WTC11 (cell line): ENCODE data around the gene ARHGAP18. TPM values are rescaled to one million over a fixed set of nuclear protein-coding genes. Genes with fewer than 3 reads are reported as not detected.

Experiments
- ATAC-seq: fragments of 200-7000 bp; cut with Tn5 transposase; 2 replicates; pipeline ENCODE4 v1.10.0; 2021; ENCODE audit warnings: mild to moderate bottlenecking, moderate library complexity
- CTCF ChIA-PET: fragments of 300-600 bp; sonication (Branson Sonifier 250); formaldehyde crosslinking; loops from one replicate; lab custom pipeline; 2021; ENCODE audit warnings: antibody characterized with exemption; lab: Charles Lee
- POLR2A ChIA-PET: fragments of 350-600 bp; sonication (Branson Sonifier 250); formaldehyde crosslinking; loops from one replicate; lab custom pipeline; 2021; ENCODE audit warnings: antibody characterized with exemption; lab: Charles Lee
- DNase-seq: peaks from one replicate; pipeline ENCODE4 v3.0.0; 2021; ENCODE audit warnings: low spot score
- H3K27ac Mint-ChIP-seq: 2 replicates; pipeline ENCODE4 v1.8.0; 2021; ENCODE audit warnings: mixed read lengths
- H3K27me3 Mint-ChIP-seq: 2 replicates; pipeline ENCODE4 v1.8.0; 2021; ENCODE audit warnings: low read depth, mild to moderate bottlenecking, moderate library complexity, mixed read lengths
- H3K36me3 Mint-ChIP-seq: 2 replicates; pipeline ENCODE4 v1.8.0; 2021; ENCODE audit warnings: mixed read lengths
- H3K4me1 Mint-ChIP-seq: 2 replicates; pipeline ENCODE4 v1.8.0; 2022; ENCODE audit warnings: mixed read lengths
- H3K4me3 Mint-ChIP-seq: 2 replicates; pipeline ENCODE4 v1.8.0; 2021; ENCODE audit warnings: mild to moderate bottlenecking, moderate library complexity, mixed read lengths
- H3K9me3 Mint-ChIP-seq: 2 replicates; pipeline ENCODE4 v1.8.0; 2021; ENCODE audit warnings: mixed read lengths
- CTCF ChIP-seq: fragments of 200-600 bp; IDR thresholded peaks from 2 replicates; pipeline ENCODE4 v1.8.0; 2022; ENCODE audit warnings: antibody characterized with exemption
- GRHL2 ChIP-seq: fragments of 250-450 bp; sonication (Bioruptor Pico); IDR thresholded peaks from 2 replicates; pipeline ENCODE4 v1.8.0; 2022; ENCODE audit warnings: mild to moderate bottlenecking, moderate library complexity; ENCODE audit not compliant: insufficient replicate concordance, severe bottlenecking
- NR3C1 ChIP-seq: sonication (generic); formaldehyde crosslinking; conservative IDR thresholded peaks from 2 replicates; pipeline ENCODE4 v1.8.1; 2023; ENCODE audit warnings: low read depth, mild to moderate bottlenecking, missing genetic modification reagents
- PRRX2 ChIP-seq: fragments of 250-450 bp; sonication (Bioruptor Pico); IDR thresholded peaks from 2 replicates; pipeline ENCODE4 v1.8.0; 2021; ENCODE audit warnings: mild to moderate bottlenecking
- SMAD4 ChIP-seq: sonication (generic); formaldehyde crosslinking; IDR thresholded peaks from 2 replicates; pipeline ENCODE4 v1.8.0; 2022; ENCODE audit warnings: mild to moderate bottlenecking, missing genetic modification reagents
- SP1 ChIP-seq: sonication (generic); formaldehyde crosslinking; conservative IDR thresholded peaks from 2 replicates; pipeline ENCODE4 v1.8.1; 2022; ENCODE audit warnings: missing genetic modification reagents
- STAT6 ChIP-seq: sonication (generic); formaldehyde crosslinking; conservative IDR thresholded peaks from 2 replicates; pipeline ENCODE4 v1.8.1; 2023; ENCODE audit warnings: mild to moderate bottlenecking, low read depth, missing genetic modification reagents, moderate library complexity
- TP53 ChIP-seq: sonication (generic); formaldehyde crosslinking; IDR thresholded peaks from 2 replicates; pipeline ENCODE4 v1.8.1; 2023; ENCODE audit warnings: mild to moderate bottlenecking, missing genetic modification reagents
- USF2 ChIP-seq: sonication (generic); formaldehyde crosslinking; IDR thresholded peaks from 2 replicates; pipeline ENCODE4 v1.8.1; 2023; ENCODE audit warnings: mild to moderate bottlenecking, missing genetic modification reagents, moderate library complexity
- ZNF396 ChIP-seq: fragments of 250-450 bp; sonication (Bioruptor Pico); IDR thresholded peaks from 2 replicates; pipeline ENCODE4 v1.8.0; 2021; ENCODE audit warnings: mild to moderate bottlenecking, moderate library complexity, borderline replicate concordance
- ZNF532 ChIP-seq: fragments of 250-450 bp; sonication (Bioruptor Pico); IDR thresholded peaks from 2 replicates; pipeline ENCODE4 v1.9.0; 2021; ENCODE audit warnings: mild to moderate bottlenecking, borderline replicate concordance
- ZSCAN18 ChIP-seq: fragments of 250-450 bp; sonication (Bioruptor Pico); IDR thresholded peaks from 2 replicates; pipeline ENCODE4 v2.1.2; 2022; ENCODE audit warnings: mild to moderate bottlenecking, moderate library complexity
- total RNA-seq: library from RNA; stranded (reverse); gene quantifications from 3 replicates; pipeline ENCODE4 v1.2.3, GENCODE V29; 2021
- TF ChIP-seq, protein P1 (sequence below): fragments of 250-450 bp; sonication (Bioruptor Pico); IDR thresholded peaks from 2 replicates; pipeline ENCODE4 v1.9.0; 2021; ENCODE audit warnings: moderate library complexity, mild to moderate bottlenecking, inconsistent platforms, borderline replicate concordance
- TF ChIP-seq, protein P2 (sequence below): fragments of 250-450 bp; sonication (Bioruptor Pico); IDR thresholded peaks from 2 replicates; pipeline ENCODE4 v1.9.0; 2021; ENCODE audit warnings: mild to moderate bottlenecking
- TF ChIP-seq, protein P3 (sequence below): sonication (generic); formaldehyde crosslinking; IDR thresholded peaks from 2 replicates; pipeline ENCODE4 v1.8.0; 2023; ENCODE audit warnings: missing genetic modification reagents, mild to moderate bottlenecking, borderline replicate concordance

The ARHGAP18 gene
- total RNA-seq, 1 experiment from 2014 or later = 4.6 TPM

DNA sequence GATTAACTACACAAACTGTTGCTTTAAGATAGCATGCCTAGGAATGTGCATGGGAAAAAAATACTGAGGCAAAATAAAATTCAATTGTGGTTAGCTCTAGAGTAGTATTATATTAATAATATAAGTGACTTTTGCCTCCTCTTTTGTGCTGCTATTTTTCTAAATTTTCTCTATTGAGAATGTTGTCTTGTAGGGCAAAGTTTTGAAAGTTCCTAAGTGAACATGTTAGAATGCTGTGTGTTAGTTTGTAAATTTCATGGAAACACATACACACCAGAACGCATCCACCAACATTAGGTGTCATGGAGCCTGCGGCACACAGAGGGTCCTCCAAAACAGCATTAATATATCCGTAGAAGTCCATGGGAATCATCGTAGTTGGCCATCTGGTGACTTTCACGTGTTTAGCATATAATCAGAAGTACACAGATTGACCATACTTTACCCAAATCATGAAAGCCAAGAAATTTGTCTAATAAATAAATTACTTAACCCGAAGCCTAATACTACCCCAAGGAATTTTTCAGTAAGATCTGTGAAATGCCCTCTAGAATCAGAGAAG is 25.6 kb downstream of the ARHGAP18 start:
- POLR2A ChIA-PET = no interaction called here
- CTCF ChIA-PET = no interaction called here
- ATAC-seq (no peak), DNase-seq (no peak)
- no peaks in the 10 kb centered on the region for H3K9me3 Mint-ChIP-seq
- no peak overlapping the region for H3K27ac Mint-ChIP-seq
- H3K4me3 Mint-ChIP-seq = no peak overlapping the region
- peaks cover 18% of the 10 kb centered on the region for H3K4me1 Mint-ChIP-seq
- no peaks in the 10 kb centered on the region for H3K27me3 Mint-ChIP-seq
- no peaks in the 10 kb centered on the region for H3K36me3 Mint-ChIP-seq
- TF ChIP-seq ZSCAN18 (CRISPR knock-in tag) (no peak), ZNF532 (CRISPR knock-in tag) (no peak), SP1 (CRISPR knock-in tag) (no peak), TP53 (CRISPR knock-in tag) (no peak), PRRX2 (CRISPR knock-in tag) (no peak), CTCF (no peak), ZNF396 (CRISPR knock-in tag) (no peak), GRHL2 (CRISPR knock-in tag) (no peak), USF2 (CRISPR knock-in tag) (no peak), SMAD4 (CRISPR knock-in tag) (no peak), NR3C1 (CRISPR knock-in tag) (no peak), STAT6 (CRISPR knock-in tag) (no peak)
- TF ChIP-seq, protein P1, sequence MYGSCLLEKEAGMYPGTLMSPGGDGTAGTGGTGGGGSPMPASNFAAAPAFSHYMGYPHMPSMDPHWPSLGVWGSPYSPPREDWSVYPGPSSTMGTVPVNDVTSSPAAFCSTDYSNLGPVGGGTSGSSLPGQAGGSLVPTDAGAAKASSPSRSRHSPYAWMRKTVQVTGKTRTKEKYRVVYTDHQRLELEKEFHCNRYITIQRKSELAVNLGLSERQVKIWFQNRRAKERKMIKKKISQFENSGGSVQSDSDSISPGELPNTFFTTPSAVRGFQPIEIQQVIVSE = no peak
- TF ChIP-seq, protein P2, sequence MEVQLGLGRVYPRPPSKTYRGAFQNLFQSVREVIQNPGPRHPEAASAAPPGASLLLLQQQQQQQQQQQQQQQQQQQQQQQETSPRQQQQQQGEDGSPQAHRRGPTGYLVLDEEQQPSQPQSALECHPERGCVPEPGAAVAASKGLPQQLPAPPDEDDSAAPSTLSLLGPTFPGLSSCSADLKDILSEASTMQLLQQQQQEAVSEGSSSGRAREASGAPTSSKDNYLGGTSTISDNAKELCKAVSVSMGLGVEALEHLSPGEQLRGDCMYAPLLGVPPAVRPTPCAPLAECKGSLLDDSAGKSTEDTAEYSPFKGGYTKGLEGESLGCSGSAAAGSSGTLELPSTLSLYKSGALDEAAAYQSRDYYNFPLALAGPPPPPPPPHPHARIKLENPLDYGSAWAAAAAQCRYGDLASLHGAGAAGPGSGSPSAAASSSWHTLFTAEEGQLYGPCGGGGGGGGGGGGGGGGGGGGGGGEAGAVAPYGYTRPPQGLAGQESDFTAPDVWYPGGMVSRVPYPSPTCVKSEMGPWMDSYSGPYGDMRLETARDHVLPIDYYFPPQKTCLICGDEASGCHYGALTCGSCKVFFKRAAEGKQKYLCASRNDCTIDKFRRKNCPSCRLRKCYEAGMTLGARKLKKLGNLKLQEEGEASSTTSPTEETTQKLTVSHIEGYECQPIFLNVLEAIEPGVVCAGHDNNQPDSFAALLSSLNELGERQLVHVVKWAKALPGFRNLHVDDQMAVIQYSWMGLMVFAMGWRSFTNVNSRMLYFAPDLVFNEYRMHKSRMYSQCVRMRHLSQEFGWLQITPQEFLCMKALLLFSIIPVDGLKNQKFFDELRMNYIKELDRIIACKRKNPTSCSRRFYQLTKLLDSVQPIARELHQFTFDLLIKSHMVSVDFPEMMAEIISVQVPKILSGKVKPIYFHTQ (CRISPR knock-in tag) = no peak
- TF ChIP-seq, protein P3, sequence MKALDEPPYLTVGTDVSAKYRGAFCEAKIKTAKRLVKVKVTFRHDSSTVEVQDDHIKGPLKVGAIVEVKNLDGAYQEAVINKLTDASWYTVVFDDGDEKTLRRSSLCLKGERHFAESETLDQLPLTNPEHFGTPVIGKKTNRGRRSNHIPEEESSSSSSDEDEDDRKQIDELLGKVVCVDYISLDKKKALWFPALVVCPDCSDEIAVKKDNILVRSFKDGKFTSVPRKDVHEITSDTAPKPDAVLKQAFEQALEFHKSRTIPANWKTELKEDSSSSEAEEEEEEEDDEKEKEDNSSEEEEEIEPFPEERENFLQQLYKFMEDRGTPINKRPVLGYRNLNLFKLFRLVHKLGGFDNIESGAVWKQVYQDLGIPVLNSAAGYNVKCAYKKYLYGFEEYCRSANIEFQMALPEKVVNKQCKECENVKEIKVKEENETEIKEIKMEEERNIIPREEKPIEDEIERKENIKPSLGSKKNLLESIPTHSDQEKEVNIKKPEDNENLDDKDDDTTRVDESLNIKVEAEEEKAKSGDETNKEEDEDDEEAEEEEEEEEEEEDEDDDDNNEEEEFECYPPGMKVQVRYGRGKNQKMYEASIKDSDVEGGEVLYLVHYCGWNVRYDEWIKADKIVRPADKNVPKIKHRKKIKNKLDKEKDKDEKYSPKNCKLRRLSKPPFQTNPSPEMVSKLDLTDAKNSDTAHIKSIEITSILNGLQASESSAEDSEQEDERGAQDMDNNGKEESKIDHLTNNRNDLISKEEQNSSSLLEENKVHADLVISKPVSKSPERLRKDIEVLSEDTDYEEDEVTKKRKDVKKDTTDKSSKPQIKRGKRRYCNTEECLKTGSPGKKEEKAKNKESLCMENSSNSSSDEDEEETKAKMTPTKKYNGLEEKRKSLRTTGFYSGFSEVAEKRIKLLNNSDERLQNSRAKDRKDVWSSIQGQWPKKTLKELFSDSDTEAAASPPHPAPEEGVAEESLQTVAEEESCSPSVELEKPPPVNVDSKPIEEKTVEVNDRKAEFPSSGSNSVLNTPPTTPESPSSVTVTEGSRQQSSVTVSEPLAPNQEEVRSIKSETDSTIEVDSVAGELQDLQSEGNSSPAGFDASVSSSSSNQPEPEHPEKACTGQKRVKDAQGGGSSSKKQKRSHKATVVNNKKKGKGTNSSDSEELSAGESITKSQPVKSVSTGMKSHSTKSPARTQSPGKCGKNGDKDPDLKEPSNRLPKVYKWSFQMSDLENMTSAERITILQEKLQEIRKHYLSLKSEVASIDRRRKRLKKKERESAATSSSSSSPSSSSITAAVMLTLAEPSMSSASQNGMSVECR (CRISPR knock-in tag) = no peak
